GM19351 (cell line): ENCODE results near the gene CYP26A1.
"Not testable (repeated sequence)": the region's sequence is repeated elsewhere in the genome, so short reads cannot be mapped to it uniquely, and the experiment has no call there.

Experiments used
- ATAC-seq: cut with Tn5 transposase; IDR thresholded peaks from one replicate; pipeline ENCODE4 v1.9.1; 2021; ENCODE audit warnings: mild to moderate bottlenecking, moderate library complexity; ENCODE audit not compliant: unreplicated experiment

The CYP26A1 gene

DNA sequence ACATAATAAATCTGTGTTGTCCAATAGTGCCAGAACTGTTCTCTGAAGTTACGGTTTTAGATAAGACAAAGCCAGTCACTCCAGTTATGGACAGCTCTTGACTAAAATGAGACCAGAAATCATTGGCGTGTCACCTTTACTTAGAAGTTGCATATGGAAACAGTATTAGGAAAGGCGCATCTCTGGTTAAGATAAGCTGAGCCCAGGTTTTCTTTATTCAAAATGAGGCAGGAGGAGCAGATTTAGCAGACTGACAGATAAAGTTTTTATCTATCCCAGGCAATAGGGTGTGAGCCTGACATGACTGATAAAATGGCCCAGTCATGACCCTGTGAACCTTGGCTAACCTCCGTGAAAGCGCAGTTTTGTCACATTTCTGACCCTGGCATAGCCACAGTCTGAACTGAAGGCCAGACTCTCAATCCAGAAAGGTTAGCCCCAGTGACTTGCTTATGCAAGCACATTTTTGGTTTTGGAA lies 4.2 kb downstream of the CYP26A1 start:
- ATAC-seq: no peak

DNA sequence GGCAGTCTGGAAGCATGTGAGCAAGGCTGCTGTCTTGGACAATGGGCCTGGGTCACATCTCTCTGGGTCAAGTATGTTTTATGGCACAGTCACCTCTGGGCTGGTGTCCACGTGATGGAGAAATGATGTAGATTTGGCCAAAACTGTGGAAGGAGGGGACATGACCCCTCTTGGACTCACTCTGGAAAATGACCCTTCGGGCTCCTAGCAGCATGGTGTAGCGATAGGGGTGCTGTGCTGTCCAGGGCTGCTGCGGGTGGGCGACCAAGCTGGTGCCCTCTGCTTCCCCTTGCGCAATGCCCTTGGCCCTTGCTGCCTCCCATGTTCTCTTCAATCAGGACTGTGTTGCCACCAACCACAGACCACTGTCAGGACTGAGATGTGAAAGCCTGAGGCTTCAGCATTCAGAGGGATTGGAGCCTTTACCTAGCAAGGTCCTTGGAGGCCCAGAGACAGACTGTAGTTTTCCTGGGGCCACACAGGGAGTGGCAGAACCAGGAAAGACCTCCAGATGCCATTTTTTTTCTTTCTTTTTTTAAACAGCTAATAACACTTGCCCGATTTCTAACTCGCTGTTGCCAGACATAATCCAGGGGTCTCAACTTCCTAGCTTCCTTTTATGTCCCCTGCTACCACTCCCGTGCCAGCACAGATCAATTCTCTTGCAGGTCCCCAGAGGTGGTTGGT lies 6.1 kb downstream of the CYP26A1 start:
- ATAC-seq: no peak

DNA sequence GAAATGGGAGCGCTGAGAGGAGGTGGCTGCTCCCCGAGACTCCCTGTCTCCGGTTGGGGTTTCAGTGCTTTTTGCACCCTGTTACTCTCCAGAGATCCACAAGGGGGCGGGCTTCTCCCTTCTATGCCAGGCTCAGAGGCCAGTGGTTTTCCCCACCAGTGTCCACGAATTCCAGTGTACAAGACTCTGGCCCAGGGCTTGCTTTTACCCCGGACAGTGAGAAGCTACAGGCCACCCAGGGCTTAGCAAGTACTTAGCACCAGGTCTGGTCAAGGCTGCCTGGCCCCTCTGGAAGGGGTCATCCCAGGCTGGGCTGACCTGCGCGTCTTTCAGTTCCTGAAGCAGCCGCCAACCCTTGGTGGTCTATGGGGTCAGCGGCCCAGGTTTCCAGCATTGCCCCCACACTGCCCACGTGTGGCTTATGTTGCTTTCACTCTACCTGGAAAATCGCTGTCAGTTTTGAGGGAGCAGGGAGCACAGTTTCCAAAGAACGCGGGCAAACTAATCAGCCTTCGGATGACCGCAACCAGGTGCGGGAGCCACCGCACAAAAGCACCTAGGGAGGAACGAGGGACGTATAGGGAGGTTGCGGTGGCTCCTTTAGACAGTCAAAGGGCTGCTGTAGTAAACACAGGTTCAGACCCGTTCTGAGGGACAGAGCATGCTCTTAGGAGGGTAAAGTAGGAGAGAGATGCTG lies 6.8 kb downstream of the CYP26A1 start:
- peak; percentile 51 for ATAC-seq

DNA sequence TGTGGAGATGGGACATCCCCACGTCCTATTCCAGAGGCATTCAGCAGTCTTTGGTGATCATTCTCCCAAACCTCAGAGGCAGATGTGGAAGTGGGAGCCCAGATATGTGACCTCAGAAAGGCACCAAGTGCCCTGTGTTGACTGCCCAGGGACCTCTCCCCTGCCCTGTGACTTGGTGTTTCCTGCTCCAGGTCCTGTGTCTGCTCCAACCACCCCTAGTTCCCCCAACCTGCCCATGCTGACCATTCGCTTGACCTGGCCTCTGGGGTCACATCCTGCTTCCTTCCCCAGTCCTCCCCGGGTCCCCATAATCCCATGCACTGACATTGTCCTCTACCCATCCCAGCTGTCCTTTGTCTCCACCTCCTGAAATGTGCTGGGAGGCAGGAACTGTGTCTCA lies 7.6 kb downstream of the CYP26A1 start:
- no peak for ATAC-seq

DNA sequence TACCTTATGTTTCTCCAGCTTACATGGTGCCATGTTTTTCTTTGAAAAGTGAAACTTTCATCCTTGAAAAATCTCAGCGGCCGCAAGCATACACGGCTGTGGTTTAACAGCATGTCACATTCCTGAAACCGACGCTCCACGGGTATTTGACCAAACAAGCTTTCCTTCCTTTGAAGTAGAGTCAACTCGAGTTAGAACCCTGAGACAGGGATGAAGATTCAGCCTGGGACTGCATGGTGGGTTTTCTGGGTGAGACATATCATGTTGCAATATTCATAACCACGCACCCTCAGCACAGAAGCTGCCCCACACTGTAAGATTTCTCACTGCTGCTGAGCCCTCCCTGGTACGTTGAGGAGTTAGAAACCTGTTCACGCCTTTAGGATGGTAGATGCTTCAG lies 8.1 kb downstream of the CYP26A1 start:
- ATAC-seq: no peak

DNA sequence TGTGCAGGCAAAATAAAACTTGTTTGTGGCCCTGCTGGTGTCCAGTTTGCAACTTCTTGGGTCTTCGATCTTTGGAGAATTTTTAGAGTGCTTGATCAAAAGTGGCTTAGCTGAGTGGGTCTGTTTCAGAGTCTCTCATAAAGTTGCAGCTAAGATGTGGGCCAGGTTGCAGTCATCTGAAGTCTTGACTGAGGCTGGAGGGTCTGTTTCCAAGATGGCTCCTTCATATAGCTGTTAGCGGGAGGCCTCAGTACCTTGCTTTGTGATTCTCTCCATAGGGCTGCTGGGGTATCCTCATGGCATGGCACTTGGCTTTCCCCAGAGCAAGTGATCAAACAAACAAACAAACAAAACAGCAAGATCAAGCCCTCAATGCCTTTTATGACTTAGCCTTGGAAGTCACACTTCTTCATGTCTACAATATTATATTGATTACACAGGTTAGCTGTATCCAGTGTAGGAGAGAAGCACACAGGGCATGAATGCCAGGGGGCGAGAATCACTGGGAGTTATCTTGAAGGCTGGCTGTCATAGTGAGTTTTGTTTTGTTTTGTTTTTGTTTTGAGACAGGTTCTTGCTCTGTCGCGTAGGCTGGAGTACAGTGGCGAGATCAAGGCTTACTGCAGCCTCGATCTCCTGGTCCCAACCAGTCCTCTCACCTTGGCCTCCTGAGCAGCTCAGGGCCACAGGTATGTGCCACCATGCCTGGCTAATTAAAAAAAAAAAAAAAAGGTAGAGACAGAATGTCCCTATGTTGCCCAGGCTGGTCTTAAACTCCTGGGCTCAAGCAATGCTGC lies 10.2 kb downstream of the CYP26A1 start:
- no peak for ATAC-seq

DNA sequence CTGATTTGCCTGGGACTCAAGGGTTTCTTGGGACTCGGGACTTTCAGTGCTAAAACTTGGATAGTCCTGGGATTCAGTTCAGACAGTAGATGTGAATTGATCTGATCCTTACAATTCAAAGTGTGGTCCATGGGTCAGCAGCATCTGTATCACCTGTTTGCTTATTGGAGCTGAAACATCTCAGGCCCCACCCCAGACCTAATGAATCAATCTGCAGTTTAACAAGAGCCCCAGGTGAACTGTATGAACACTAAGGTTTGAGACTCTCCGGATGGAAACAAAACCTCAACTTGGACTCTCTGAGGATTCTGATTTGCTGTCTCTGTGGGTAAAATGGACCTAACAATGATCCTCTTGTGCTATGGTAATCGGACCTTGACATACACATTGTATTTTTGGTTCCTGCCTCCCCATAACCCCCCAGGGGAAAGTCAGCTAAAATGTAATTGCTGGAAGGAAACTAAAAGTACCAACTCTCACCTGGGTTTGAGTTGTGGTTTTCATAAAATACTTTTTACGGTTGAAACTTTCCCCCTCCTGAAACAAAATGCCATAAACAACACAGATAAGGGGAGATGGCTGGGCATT lies 11.7 kb downstream of the CYP26A1 start:
- ATAC-seq: no peak

DNA sequence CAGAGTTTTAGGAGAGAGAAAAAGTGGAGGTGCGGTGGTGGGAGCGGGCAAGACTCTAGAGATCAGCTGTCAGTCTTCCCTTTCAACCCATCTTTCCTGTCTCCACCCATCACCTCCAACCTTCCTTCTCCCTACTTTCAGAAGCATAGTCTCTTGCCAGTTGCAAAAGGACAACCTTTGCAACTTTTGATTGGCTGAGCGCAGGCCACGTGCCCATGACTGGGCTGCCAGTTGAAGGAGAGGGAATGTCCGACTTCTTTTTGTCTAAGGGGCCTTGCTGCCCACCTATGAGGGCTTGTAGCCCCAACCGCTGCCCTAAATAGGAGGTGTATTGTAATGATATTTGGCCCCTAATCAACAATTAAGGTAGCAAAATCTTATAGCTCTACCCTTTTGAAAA lies 12.6 kb downstream of the CYP26A1 start:
- no peak for ATAC-seq

DNA sequence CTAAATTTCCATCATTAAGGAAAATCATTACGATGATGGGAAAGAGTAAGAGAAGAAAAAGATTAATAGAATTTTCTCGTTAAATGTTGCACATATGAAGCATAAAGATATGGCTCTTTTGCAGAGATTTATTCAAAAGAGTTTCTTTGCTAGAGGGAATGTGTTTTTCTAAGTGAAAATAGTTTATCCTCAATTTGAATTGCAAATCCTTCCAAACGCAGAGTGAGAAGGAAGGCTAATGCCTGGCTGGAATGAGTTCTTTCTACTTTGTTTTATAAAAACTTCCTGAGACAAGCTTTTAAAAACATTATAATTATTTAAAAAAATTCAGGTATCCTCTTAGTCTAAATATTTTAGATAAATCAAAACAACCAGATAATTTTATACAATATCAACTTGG lies 14.2 kb downstream of the CYP26A1 start:
- no peak for ATAC-seq

DNA sequence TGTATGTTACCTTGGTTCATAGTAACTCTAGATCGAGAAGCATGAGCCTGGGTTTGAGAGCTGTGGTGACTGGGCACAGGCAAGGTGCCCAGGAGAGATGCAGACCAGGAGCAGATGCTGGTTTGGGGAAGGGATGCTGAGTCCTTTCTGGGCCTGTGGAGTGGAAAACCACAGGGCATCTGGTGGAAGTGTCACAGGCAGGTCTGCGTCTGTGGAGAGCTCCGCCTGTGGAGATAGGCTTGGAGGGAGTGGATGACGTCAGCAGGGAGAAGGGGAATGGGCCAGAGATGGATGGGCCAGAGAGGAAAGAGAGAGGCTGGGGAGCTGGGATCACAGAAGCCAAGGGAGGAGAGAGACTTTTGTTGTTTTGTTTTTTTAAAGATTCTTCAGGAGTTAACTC lies 14.8 kb downstream of the CYP26A1 start:
- no peak for ATAC-seq

DNA sequence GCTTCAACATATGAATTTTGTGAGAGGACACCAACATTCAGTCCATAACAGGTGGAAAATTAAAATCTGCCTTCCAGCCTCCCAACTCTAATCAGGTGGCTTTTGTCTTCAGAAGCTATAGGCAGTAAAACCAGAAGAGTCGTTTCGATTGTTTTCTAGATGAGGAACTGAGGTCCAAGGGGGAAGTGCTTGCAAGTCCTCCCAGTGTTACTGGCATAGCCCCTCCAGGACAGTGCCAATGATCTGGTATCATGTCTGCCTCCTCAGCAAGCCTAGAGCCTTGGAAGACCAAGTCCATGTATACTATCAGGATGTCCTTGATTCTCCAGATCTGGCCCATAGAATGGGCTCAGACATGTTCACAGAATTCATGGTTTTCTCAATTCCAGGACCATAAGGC lies 16.9 kb downstream of the CYP26A1 start:
- ATAC-seq: no peak

DNA sequence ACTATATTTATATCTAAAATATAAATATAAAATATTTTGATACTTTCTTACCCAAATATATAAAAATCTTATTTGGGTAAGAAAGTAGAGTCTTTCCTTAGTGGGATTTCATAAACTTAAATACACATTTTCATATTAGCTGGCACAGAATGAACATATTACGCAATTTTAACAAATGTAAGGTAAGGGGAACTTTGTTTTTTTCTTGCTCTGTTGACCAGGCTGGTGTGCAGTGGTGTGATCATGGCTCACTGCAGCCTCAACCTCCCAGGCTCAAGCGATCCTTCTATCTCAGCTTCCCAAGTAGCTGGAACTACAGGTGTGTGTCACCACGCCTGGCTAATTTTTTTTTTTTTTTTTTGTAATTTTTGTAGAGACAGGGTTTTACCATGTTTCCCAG lies 18.3 kb downstream of the CYP26A1 start:
- ATAC-seq: no peak

DNA sequence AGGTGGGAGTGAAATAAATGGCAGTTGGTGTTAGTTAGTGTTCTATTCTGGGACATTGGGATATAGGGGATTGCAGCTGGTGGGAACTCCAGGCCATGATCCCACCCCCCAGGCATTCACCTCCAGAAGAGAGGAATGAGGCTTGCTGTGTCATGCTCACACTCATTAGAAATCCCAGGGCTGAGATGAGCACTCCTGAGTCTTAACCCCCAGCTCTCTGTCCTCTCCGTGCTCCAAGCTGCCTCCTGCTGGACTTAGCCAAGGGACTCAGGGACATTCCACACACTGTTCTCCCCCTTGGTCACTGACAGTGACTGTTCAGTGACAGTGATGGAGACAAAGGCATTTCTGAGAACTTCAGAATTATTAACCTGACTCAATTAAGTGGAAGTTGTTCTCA lies 21.5 kb downstream of the CYP26A1 start:
- ATAC-seq: no peak

DNA sequence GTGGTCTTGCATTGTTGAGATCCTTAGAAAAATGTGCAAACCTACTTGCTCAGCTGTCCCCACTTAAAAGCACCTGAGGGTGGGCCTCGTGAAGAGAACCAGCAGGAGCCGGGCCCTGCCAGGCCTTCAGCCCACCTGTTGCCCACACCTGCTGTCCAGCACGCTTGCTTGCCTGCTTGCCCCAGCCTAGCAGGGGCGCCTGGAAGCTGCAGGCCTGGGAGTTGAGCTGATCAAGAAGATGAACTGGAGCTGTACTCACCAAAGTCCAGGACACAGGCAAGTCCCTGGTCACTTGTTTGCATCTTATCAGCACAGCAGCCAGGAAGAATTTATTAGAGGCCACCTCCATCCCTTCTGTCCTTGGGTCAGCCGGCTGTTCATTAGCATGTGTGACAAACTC lies 23.2 kb downstream of the CYP26A1 start:
- no peak for ATAC-seq

DNA sequence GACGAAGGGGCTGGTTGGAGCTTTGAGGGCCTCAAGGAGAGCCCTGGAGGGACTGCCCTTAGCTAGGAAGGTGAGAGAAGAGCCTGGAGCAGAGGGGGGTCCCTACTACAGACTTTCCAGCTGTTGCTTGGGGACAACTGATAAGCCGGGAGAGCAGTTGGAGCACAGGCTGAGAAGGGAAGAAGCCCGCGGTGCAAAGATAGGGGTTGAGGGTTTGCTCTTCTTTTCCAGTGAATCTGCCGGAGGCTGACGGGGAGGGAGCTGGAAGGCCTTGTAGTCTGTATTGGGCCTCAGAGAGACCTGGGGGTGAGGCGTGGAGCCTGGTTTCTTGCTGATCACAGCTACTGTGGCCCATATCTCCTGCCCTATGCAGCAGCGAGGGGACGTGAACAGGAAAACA lies 23.7 kb downstream of the CYP26A1 start:
- no peak for ATAC-seq

DNA sequence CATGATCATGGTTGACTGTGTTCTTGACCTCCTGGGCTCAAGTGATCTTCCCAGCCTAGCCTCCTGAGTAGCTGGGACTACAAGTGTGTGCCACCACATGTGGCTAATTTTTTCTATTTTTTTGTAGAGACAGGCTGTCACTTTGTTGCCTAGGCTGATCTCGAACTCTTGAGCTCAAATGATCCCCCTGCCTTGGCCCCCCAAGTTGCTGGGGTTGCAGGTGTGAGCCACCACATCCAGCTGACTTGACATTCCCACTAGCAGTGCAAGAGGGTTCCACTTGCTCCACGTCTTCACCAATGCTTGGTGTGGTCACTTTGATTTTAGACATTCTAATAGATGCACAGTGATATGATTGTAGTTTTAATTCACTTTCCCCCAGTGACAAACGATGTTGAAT lies 25.1 kb downstream of the CYP26A1 start:
- ATAC-seq: no peak

DNA sequence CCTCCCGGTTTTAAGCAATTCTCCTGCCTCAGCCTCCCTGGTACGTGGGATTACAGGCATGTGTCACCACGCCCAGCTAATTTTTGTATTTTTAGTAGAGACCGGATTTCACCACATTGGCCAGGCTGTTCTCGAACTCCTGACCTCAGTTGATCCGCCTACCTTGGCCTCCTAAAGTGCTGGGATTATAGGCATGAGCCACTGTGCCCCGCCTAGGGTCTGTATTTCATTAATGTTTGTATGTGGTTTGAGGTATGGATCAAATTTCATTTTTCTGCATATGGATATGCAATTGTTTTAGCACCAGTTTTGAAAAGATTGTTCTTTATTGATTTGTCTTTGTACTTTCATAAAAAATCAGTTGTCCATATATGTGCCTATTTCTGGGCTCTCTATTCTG lies 26.0 kb downstream of the CYP26A1 start:
- ATAC-seq: no peak

DNA sequence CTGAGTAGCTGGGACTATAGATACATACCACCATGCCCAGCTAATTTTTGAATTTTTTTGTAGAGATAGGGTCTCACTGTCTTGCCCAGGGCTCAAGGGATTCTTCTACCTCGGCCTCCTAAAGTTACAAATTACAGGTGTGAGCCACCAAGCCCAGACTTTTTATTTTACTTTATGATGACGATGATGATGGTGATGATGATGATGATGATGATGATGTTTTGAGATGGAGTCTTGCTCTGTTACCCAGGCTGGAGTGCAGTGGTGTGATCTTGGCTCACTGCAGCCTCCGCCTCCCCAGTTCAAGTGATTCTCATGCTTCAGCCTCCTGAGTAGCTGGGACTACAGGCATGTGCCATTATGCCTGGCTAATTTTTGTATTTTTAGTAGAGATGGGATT lies 27.5 kb downstream of the CYP26A1 start:
- not testable (repeated sequence) for ATAC-seq

DNA sequence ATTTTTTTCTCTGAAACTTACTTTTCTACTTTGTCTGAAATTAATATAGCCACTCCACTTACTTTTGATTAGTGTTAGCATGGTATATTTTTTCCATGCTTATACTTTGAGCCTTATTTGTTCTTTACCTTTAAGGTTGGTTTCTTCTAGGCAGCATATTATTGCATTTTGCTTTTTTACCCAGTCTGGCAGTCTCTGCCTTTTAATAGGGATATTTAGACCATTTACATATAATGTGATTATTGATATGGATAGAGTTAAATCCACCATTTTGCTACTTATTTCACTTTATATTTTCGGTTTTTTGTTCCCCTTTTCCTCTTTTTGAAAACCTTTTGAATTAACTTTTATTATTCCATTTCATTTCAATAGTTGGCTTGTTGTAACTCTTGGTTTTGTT lies 30.3 kb downstream of the CYP26A1 start:
- ATAC-seq: no peak

DNA sequence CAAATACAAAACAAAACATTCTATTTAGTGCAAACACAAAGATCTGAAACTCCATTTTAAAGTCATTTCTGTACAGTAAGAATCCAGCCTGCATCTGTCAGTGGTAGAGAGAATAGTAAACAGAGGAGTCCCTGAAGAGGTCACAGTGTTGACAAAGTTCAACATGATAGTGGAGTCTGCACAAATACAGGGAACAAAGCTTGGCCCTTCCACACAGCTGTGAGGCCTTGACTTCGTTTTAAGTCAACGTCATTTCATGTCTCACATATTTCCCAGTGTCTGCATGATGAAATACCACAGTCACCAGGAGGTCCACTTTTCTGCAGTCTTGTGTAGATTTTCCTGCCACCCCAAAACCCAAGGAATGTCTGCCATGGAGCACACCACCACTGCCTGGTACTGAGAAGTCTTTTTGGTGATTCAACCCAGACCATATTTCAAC lies 33.0 kb downstream of the CYP26A1 start:
- ATAC-seq: no peak

DNA sequence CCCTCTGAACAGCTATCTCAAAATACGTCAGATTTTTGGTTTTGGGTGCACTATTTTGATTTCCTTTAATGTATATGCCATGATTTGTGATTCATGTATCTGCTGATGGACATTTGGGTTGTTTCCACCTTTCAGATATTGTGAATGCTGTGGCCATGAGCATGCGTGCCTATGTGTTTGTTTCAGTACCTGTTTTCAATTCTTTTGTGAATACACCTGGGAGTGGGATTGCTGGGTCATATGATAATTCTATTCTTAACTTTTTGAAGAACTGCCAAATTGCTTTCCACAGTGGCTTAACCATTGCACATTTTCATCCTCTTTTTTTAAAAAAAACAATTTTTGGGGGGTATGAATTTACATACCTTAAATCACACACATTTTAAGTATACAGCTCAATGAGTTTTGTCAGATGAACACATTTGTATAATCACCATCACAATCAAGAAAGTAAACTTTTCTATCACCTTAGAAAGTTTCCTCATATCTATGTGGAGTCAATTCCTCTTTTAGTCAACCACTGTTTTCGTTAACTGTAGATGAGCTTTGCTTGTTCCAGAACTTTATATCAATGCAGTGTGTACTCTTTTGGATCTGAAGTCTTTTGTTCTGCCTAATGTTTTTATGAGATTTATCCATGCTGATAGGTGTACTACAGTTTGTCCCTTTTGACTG lies 36.9 kb downstream of the CYP26A1 start:
- ATAC-seq: peak; percentile 83
